ENCODE measurements around the gene GLRX3.

Gene GLRX3

DNA sequence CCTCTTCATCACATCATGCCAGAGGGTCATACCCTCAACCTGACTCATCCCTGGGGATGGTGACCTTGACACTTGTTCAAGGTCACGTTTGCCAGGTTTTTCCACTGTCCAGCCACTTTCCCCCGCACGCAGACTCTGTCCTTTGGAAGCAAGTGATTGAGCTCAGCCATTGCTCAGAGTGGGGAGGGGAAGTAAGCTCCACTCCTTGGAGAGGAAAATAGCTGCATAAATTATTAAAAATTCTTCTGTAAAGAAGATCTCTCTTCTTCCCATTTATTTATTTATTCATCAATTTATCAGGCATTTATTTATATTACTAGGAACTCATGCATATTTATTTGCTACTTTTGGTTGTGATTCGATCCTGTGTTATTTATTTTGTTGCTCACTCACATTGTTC lies 88.0 kb downstream of the GLRX3 start:
- H4K20me1 ChIP-seq (ENCODE audit: insufficient read depth, low read length) = no peaks in the 10 kb centered on the region
- H3K79me2 ChIP-seq (ENCODE audit: insufficient read depth, low read length) = no peaks in the 10 kb centered on the region
- no peak overlapping the region for H3K9ac ChIP-seq (ENCODE audit: low read length)
- no peak for TF ChIP-seq EZH2 (IDR thresholded peaks at IDR 0.05; ENCODE audit: borderline replicate concordance, low read length)
- TF ChIP-seq, protein P1, sequence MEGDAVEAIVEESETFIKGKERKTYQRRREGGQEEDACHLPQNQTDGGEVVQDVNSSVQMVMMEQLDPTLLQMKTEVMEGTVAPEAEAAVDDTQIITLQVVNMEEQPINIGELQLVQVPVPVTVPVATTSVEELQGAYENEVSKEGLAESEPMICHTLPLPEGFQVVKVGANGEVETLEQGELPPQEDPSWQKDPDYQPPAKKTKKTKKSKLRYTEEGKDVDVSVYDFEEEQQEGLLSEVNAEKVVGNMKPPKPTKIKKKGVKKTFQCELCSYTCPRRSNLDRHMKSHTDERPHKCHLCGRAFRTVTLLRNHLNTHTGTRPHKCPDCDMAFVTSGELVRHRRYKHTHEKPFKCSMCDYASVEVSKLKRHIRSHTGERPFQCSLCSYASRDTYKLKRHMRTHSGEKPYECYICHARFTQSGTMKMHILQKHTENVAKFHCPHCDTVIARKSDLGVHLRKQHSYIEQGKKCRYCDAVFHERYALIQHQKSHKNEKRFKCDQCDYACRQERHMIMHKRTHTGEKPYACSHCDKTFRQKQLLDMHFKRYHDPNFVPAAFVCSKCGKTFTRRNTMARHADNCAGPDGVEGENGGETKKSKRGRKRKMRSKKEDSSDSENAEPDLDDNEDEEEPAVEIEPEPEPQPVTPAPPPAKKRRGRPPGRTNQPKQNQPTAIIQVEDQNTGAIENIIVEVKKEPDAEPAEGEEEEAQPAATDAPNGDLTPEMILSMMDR (IDR thresholded peaks at IDR 0.05; ENCODE audit: low read length) = no peak
- no peak overlapping the region for H3K4me3 ChIP-seq (ENCODE audit: low read depth, low read length, poor library complexity, severe bottlenecking)
- H3K27ac ChIP-seq (ENCODE audit: low read depth, low read length, poor library complexity, severe bottlenecking) = no peak overlapping the region
- H3F3A ChIP-seq (ENCODE audit: insufficient read depth, low read length) = no peaks in the 10 kb centered on the region
- no peaks in the 10 kb centered on the region for H3K36me3 ChIP-seq (ENCODE audit: insufficient read depth, low read length)
- no peaks in the 10 kb centered on the region for H3K4me1 ChIP-seq (ENCODE audit: insufficient read depth, low read length, severe bottlenecking)
- 0 out of 2 replicates have a peak, but pooled peaks cover 4% of the 10 kb centered on the region for H3K9me3 ChIP-seq (ENCODE audit: low read length)
- no peak overlapping the region for H3K4me2 ChIP-seq (ENCODE audit: low read length)
- no peaks in the 10 kb centered on the region for H3K9me2 ChIP-seq (ENCODE audit: low read depth, low read length)
- H3K27me3 ChIP-seq (ENCODE audit: insufficient read depth, low read length) = peaks cover 6% of the 10 kb centered on the region; the same call in 1 of the 2 replicates
- H2AFZ ChIP-seq (ENCODE audit: low read length) = no peak overlapping the region

DNA sequence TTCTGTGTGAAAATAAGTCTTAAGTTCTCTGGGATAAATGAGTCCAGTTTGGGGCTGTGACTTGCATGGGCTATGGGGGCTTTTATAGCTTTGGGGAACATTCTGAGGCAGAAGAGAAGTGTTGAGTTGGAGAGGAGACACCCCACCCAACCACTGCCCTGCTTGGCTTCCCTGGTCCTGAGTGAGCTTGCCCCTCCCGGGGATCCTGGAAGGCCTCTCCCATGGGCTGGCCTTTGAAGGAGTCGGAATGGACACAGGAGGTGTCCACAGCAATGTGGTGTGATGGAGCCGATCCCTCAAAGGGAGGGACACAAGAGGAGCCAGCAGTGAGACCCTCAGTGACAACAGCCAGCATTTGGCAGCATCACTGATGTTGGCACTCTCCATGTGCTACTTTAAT lies 89.8 kb downstream of the GLRX3 start:
- Histone ChIP-seq H3F3A (ENCODE audit: insufficient read depth, low read length) (no peaks in the 10 kb centered on the region), H3K27me3 (ENCODE audit: insufficient read depth, low read length) (peaks cover 6% of the 10 kb centered on the region; the same call in 1 of the 2 replicates), H3K27ac (ENCODE audit: low read depth, low read length, poor library complexity, severe bottlenecking) (no peak overlapping the region), H3K9me3 (ENCODE audit: low read length) (0 out of 2 replicates have a peak, but pooled peaks cover 4% of the 10 kb centered on the region), H3K9me2 (ENCODE audit: low read depth, low read length) (no peaks in the 10 kb centered on the region), H3K4me3 (ENCODE audit: low read depth, low read length, poor library complexity, severe bottlenecking) (no peak overlapping the region), H3K36me3 (ENCODE audit: insufficient read depth, low read length) (no peaks in the 10 kb centered on the region), H3K79me2 (ENCODE audit: insufficient read depth, low read length) (no peaks in the 10 kb centered on the region), H4K20me1 (ENCODE audit: insufficient read depth, low read length) (no peaks in the 10 kb centered on the region), H3K9ac (ENCODE audit: low read length) (no peak overlapping the region), H3K4me1 (ENCODE audit: insufficient read depth, low read length, severe bottlenecking) (no peaks in the 10 kb centered on the region), H2AFZ (ENCODE audit: low read length) (no peak overlapping the region), H3K4me2 (ENCODE audit: low read length) (no peak overlapping the region)
- TF ChIP-seq, protein P1 (IDR thresholded peaks at IDR 0.05; ENCODE audit: low read length) = no peak
- no peak for TF ChIP-seq EZH2 (IDR thresholded peaks at IDR 0.05; ENCODE audit: borderline replicate concordance, low read length)

DNA sequence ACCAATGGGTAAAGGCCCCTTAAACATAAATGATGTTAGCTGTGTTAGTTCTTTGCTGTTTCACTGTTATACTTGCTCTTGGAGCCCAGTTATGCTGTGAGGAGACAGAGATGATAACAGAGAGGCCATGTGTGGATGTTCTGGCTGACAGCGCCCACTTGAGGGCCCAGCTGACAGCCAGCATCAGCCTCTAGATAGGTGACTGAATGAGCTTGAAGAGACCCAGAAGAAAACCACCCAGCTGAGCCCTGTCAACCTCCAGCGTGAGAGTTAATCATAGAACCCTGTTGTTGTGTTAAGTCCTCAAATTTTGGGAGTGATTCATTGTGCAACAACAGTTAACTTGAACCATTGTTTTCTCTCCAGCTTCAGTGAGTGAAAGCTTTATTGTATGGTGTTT lies 91.7 kb downstream of the GLRX3 start:
- no peak for TF ChIP-seq EZH2 (IDR thresholded peaks at IDR 0.05; ENCODE audit: borderline replicate concordance, low read length)
- TF ChIP-seq, protein P1 (IDR thresholded peaks at IDR 0.05; ENCODE audit: low read length) = no peak
- H3K27ac ChIP-seq (ENCODE audit: low read depth, low read length, poor library complexity, severe bottlenecking) = no peak overlapping the region
- no peaks in the 10 kb centered on the region for H4K20me1 ChIP-seq (ENCODE audit: insufficient read depth, low read length)
- no peak overlapping the region for H3K9ac ChIP-seq (ENCODE audit: low read length)
- H3K79me2 ChIP-seq (ENCODE audit: insufficient read depth, low read length) = no peaks in the 10 kb centered on the region
- no peaks in the 10 kb centered on the region for H3K4me1 ChIP-seq (ENCODE audit: insufficient read depth, low read length, severe bottlenecking)
- no peaks in the 10 kb centered on the region for H3F3A ChIP-seq (ENCODE audit: insufficient read depth, low read length)
- H3K9me3 ChIP-seq (ENCODE audit: low read length) = 0 out of 2 replicates have a peak, but pooled peaks cover 4% of the 10 kb centered on the region
- no peak overlapping the region for H3K4me3 ChIP-seq (ENCODE audit: low read depth, low read length, poor library complexity, severe bottlenecking)
- H2AFZ ChIP-seq (ENCODE audit: low read length) = no peak overlapping the region
- H3K27me3 ChIP-seq (ENCODE audit: insufficient read depth, low read length) = peaks cover 6% of the 10 kb centered on the region; the same call in 1 of the 2 replicates
- H3K36me3 ChIP-seq (ENCODE audit: insufficient read depth, low read length) = no peaks in the 10 kb centered on the region
- no peak overlapping the region for H3K4me2 ChIP-seq (ENCODE audit: low read length)
- H3K9me2 ChIP-seq (ENCODE audit: low read depth, low read length) = no peaks in the 10 kb centered on the region

Measured in OCI-LY1 (cell line).